AG09309 (cell line): ENCODE data around the gene TCF4.

Experiments used
- DNase-seq: peaks from one replicate; pipeline ENCODE4 v3.0.0-alpha.2; 2010; ENCODE audit warnings: low read depth
- H3K4me3 ChIP-seq: 2 replicates; pipeline ENCODE4 v1.5.1; 2011; ENCODE audit warnings: mild to moderate bottlenecking, low read depth, low read length, moderate library complexity; ENCODE audit not compliant: control insufficient read depth
- CTCF ChIP-seq: IDR thresholded peaks from 2 replicates; pipeline ENCODE4 v1.5.1; 2011; ENCODE audit warnings: mild to moderate bottlenecking, low read depth, low read length, inconsistent platforms; ENCODE audit not compliant: insufficient read depth, control insufficient read depth; ENCODE audit errors: missing control alignments

Gene TCF4

GRCh38 chr18:55529581-55529980, 58.4 kb downstream of the TCF4 start:
- no peak for DNase-seq
- no peak for TF ChIP-seq CTCF
- H3K4me3 ChIP-seq = no peak overlapping the region

DNA sequence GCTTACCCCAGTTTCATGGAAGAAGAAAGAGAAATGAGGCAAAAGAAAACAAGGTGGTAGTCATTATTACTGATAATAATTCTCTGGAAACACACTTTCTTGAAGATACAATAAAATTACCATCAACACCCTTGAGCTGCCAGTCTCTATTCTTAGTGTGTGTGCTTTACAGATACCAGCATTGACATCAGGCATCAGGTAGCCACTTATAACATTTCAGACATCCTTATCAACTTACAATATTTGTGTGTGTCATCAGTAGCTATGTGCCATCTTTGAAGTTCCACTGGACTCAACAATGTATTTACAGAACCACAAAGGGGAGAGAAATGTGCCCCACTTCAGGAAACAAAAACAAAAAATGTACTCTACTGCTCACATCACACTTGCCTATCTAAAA, 62.1 kb downstream of the TCF4 start:
- no peak for TF ChIP-seq CTCF
- DNase-seq = no peak
- H3K4me3 ChIP-seq = no peak overlapping the region

DNA sequence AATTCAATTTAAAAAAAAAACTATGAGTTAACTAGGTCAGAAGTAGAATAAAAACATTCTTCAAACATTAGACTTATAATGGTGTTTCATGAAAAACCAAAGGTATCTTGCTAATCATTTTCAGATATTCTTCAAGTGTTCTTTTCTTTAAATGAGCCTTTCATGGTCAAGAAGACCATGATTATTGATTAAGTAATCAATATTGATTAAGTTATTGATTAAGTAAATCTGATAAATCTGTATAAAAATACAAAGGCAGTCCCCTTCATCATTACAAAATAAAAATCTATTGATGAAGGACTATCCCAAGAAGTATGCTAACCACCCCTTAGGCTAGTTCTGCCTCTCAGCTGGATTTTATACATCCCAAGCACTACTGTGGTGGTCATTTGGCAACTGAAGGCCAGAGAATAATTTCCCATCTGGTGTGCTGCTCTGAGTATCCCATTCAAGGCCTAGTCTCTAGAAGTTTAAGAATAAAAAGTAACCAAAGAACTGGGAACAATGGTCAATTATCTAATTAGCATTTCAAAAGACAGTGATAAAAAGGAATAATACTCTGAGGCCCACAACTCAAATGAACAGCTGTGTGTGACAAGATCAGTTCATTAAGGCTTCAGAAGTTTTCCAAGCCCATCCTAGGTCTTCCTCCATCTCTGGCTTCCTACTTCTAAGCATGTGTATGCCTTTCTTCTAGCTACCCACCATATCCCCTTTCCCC, 63.5 kb downstream of the TCF4 start:
- H3K4me3 ChIP-seq = no peak overlapping the region
- DNase-seq = no peak
- no peak for TF ChIP-seq CTCF

- TF ChIP-seq CTCF = no peak
- no peak overlapping the region for H3K4me3 ChIP-seq
- no peak for DNase-seq
Measured at GRCh38 chr18:55523001-55523400, 65.0 kb downstream of the TCF4 start.

GRCh38 chr18:55522011-55522410, 66.0 kb downstream of the TCF4 start:
- H3K4me3 ChIP-seq = no peak overlapping the region
- peak; percentile 30 for TF ChIP-seq CTCF
- DNase-seq = no peak

GRCh38 chr18:55517055-55517454, 70.9 kb downstream of the TCF4 start:
- no peak overlapping the region for H3K4me3 ChIP-seq
- no peak for TF ChIP-seq CTCF
- DNase-seq = no peak
